ENCODE data around the gene BGN. TPM values are rescaled to one million over a fixed set of nuclear protein-coding genes. Genes with fewer than 3 reads are reported as not detected.

BGN gene
- total RNA-seq, 2 experiments from 2014 or later, result not detected

DNA sequence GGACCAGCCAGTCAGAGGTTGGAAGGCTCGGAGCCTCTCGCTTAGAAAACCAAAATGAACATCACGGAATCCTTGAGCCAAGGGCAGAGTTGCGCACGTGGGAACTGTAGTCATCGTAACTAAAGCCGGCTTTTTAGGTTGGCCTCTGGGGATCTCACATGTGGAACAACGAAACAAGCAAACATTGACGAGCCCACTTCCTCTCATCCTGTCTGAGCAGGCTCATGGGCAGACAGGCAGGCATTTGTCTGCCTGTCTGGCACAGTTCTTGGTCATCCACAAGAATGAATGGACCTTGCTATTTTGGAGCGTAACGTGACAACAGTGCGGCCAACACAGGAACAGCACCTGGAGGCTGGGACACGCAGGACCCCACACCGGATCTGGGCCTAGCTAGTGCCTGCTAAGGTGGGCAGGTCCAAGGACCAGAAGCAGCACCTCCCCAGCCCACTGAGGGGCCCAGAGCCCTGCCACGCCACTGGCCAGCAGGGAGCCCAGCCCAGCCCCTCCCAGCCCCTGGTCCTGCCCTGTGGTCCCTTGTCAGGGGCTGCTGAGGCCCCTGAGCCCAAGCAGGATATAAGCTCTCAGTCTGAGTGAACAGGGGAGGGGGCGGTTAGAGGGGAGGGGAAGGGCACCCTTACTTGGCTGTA lies 39.8 kb upstream of the BGN start:
- H3K27me3 Mint-ChIP-seq, result no peaks in the 10 kb centered on the region
- no peak overlapping the region for H3K4me3 Mint-ChIP-seq
- intact Hi-C loops (cut with micrococcal nuclease), result no loop called here
- peaks cover 5% of the 10 kb centered on the region for H3K36me3 Mint-ChIP-seq
- ChIA-PET CTCF (no interaction called here), POLR2A (no interaction called here)
- H3K27ac Mint-ChIP-seq, result no peak overlapping the region
- no peaks in the 10 kb centered on the region for H3K9me3 Mint-ChIP-seq
- no peak for DNase-seq
- no peaks in the 10 kb centered on the region for H3K4me1 Mint-ChIP-seq (ENCODE audit: low read depth)

DNA sequence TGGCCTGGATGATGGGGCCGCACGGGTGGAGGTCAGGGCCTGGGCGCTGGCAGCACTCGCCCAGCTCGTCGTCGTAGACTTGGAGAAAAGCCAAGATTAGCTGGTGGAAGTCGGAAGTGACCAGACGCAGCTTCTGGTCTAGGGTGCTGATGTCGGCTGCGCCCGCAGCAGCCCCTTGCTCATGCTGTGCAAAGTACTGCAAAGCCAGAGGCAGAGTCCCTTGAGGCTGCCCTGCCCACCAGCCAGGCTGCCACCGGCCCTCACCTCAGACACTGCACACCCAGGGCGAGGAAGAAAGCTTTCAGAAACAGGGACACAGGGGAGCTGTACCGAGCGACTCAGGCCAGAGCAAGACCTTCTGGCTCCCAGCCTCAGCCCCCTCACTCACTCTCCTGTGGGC lies 39.2 kb upstream of the BGN start:
- Mint-ChIP-seq H3K27me3 (no peaks in the 10 kb centered on the region), H3K27ac (no peak overlapping the region), H3K4me1 (ENCODE audit: low read depth) (no peaks in the 10 kb centered on the region), H3K4me3 (no peak overlapping the region), H3K36me3 (peaks cover 5% of the 10 kb centered on the region), H3K9me3 (no peaks in the 10 kb centered on the region)
- ChIA-PET POLR2A (no interaction called here), CTCF (no interaction called here)
- DNase-seq, result no peak
- intact Hi-C loops (cut with micrococcal nuclease), result no loop called here

- POLR2A ChIA-PET, result no interaction called here
- no peak overlapping the region for H3K27ac Mint-ChIP-seq
- peaks cover 5% of the 10 kb centered on the region for H3K36me3 Mint-ChIP-seq
- no peaks in the 10 kb centered on the region for H3K27me3 Mint-ChIP-seq
- intact Hi-C loops (cut with micrococcal nuclease), result no loop called here
- DNase-seq, result no peak
- no peaks in the 10 kb centered on the region for H3K9me3 Mint-ChIP-seq
- no peak overlapping the region for H3K4me3 Mint-ChIP-seq
- CTCF ChIA-PET, result no interaction called here
- no peaks in the 10 kb centered on the region for H3K4me1 Mint-ChIP-seq (ENCODE audit: low read depth)
Measured at GRCh38 chrX:153456161-153456560, 38.6 kb upstream of the BGN start.

DNA sequence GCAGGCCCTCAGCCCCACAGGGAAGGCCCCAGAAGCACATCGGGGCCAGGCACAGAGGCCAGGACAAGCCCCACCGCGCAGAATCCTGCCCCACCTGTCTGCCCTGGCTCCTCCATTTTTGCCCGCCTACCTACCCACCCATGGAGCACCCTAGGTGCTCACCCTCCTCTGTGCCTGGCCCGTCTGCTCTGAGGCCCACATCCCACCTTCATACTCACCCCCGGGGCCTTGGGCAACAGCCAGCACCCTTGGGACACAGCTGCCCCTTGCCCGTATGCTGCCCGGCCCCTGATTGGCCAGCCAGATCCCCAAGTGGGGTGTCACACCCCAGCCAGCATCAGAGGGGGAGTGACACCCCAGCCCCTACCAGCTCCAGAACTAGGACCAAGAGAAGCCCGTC lies 38.1 kb upstream of the BGN start:
- no peaks in the 10 kb centered on the region for H3K4me1 Mint-ChIP-seq (ENCODE audit: low read depth)
- no peaks in the 10 kb centered on the region for H3K9me3 Mint-ChIP-seq
- ChIA-PET POLR2A (no interaction called here), CTCF (no interaction called here)
- no peak overlapping the region for H3K4me3 Mint-ChIP-seq
- intact Hi-C loops (cut with micrococcal nuclease), result no loop called here
- no peak for DNase-seq
- peaks cover 5% of the 10 kb centered on the region for H3K36me3 Mint-ChIP-seq
- H3K27me3 Mint-ChIP-seq, result no peaks in the 10 kb centered on the region
- no peak overlapping the region for H3K27ac Mint-ChIP-seq

DNA sequence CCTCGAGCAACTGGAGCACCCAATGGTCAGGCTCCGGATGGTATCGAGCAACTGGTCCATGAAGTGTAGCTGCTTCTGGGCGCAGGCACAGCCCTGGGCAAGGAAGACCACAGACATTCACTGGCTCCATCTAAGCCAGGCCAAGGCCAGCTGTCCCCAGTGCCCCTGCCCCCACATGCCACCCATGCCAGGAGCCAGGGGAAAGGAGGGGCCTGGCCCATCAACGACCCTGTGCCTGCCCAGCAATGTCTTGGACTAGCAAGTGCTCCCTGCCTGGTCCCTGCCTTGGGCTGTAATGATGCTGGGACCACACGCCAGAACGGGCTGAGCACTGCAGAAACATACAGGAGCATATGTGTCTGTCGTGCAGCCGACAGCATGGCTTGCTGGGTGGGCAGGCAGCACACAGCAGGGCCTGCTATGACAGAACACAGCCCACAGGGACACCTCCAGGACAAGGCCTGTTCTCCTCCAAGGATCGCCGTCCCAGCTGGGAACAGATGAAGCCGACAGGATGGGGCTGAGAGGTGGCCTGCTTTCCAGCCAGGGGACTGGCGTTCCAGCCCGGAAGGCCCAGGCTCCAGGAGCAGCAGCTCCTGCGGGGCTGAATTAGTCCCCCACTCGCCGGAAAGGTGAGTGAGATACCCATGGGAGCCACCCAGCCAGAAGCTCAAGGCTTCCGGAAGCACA lies 37.5 kb upstream of the BGN start:
- Mint-ChIP-seq H3K4me1 (ENCODE audit: low read depth) (no peaks in the 10 kb centered on the region), H3K4me3 (no peak overlapping the region), H3K36me3 (peaks cover 5% of the 10 kb centered on the region), H3K27ac (no peak overlapping the region), H3K9me3 (no peaks in the 10 kb centered on the region), H3K27me3 (no peaks in the 10 kb centered on the region)
- no peak for DNase-seq
- CTCF ChIA-PET, result interaction anchor here (1.8 kb wide), 1 partner anchor 50 kb away, joined by 6 read pairs; no protein-coding TSS in a partner anchor
- POLR2A ChIA-PET, result no interaction called here
- intact Hi-C loops (cut with micrococcal nuclease), result no loop called here

DNA sequence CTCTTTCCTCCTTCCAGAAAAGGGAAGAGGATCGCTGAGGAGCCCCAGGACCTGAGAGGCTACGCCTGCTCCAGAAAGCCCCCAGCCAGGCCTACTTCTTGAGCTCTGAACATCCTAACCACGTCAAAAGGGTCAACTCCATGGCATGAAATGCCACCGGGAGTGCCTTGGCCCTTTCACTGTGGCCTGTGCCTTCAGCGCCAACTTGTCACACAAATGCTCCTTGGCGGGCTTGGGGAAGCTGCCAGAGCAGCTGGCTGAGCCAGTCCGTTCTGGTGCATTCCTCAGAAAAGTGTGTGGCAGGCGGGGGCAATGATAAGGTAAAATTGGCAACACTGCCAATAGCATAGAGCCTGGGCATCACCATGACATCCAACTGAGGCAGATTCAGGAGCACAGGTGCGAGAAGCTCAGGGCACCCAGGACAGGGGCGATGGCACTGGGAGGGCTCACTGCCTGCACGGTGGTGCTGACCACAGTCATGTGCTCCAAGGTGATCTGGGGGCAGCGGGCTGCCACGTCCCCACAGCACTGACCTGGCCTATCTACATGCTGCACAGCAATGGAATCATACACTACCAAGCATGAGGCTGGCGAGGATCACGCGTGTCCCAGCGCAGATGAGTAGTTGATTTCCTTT lies 36.8 kb upstream of the BGN start:
- DNase-seq, result no peak
- no peaks in the 10 kb centered on the region for H3K9me3 Mint-ChIP-seq
- CTCF ChIA-PET, result interaction anchor here (1.8 kb wide), 1 partner anchor 50 kb away, joined by 6 read pairs; no protein-coding TSS in a partner anchor
- H3K27me3 Mint-ChIP-seq, result no peaks in the 10 kb centered on the region
- peaks cover 5% of the 10 kb centered on the region for H3K36me3 Mint-ChIP-seq
- intact Hi-C loops (cut with micrococcal nuclease), result no loop called here
- no peak overlapping the region for H3K4me3 Mint-ChIP-seq
- H3K27ac Mint-ChIP-seq, result no peak overlapping the region
- POLR2A ChIA-PET, result no interaction called here
- H3K4me1 Mint-ChIP-seq (ENCODE audit: low read depth), result no peaks in the 10 kb centered on the region

- no peaks in the 10 kb centered on the region for H3K9me3 Mint-ChIP-seq
- H3K27me3 Mint-ChIP-seq, result no peaks in the 10 kb centered on the region
- CTCF ChIA-PET, result interaction anchor here (1.8 kb wide), 1 partner anchor 49 kb away, joined by 6 read pairs; no protein-coding TSS in a partner anchor
- DNase-seq, result no peak
- no peak overlapping the region for H3K4me3 Mint-ChIP-seq
- no peaks in the 10 kb centered on the region for H3K4me1 Mint-ChIP-seq (ENCODE audit: low read depth)
- no peak overlapping the region for H3K27ac Mint-ChIP-seq
- peaks cover 5% of the 10 kb centered on the region for H3K36me3 Mint-ChIP-seq
- intact Hi-C loops (cut with micrococcal nuclease), result no loop called here
- POLR2A ChIA-PET, result no interaction called here
Measured at GRCh38 chrX:153458476-153458875, 36.3 kb upstream of the BGN start.

DNA sequence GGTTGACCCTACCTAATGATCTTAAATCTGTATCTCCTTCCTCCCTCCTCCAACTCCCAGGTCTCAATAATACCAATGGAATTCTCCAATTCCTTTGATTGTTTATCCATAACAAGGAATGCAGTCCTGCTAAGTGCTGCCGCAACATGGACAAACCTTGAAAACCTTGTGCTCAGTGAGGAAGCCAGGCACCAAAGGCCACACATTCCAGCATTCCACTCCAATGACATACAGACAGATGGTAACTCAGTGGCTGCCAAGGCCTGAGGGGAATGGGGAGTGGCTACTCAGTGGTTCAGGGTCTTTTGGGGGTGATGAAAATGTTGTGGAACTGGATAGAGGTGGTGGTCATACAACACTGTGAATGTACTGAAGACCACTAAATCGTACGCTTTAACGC lies 34.8 kb upstream of the BGN start:
- no peak for DNase-seq
- no peaks in the 10 kb centered on the region for H3K9me3 Mint-ChIP-seq
- no peaks in the 10 kb centered on the region for H3K4me1 Mint-ChIP-seq (ENCODE audit: low read depth)
- no peaks in the 10 kb centered on the region for H3K27me3 Mint-ChIP-seq
- peaks cover 9% of the 10 kb centered on the region for H3K36me3 Mint-ChIP-seq
- H3K4me3 Mint-ChIP-seq, result no peak overlapping the region
- H3K27ac Mint-ChIP-seq, result no peak overlapping the region
- ChIA-PET CTCF (interaction anchor here (0.6 to 3.1 kb wide), 4 partner anchors 16 to 299 kb away, joined by 3 to 17 read pairs (median 3); no protein-coding TSS in a partner anchor), POLR2A (no interaction called here)
- intact Hi-C loops (cut with micrococcal nuclease), result no loop called here

- H3K27me3 Mint-ChIP-seq, result no peaks in the 10 kb centered on the region
- peak; percentile 54 for DNase-seq
- peaks cover 9% of the 10 kb centered on the region for H3K36me3 Mint-ChIP-seq
- H3K4me1 Mint-ChIP-seq (ENCODE audit: low read depth), result no peaks in the 10 kb centered on the region
- H3K4me3 Mint-ChIP-seq, result no peak overlapping the region
- intact Hi-C loops (cut with micrococcal nuclease), result no loop called here
- H3K9me3 Mint-ChIP-seq, result no peaks in the 10 kb centered on the region
- CTCF ChIA-PET, result interaction anchor here (1.0 to 3.1 kb wide), 6 partner anchors 9 to 79 kb away, joined by 3 to 17 read pairs (median 4); partner anchors contain the start of gene HAUS7
- no peak overlapping the region for H3K27ac Mint-ChIP-seq
- POLR2A ChIA-PET, result interaction anchor here (1.0 kb wide), 1 partner anchor 9 kb away, joined by 3 read pairs; no protein-coding TSS in a partner anchor
Measured at GRCh38 chrX:153460826-153461225, 34.0 kb upstream of the BGN start.

DNA sequence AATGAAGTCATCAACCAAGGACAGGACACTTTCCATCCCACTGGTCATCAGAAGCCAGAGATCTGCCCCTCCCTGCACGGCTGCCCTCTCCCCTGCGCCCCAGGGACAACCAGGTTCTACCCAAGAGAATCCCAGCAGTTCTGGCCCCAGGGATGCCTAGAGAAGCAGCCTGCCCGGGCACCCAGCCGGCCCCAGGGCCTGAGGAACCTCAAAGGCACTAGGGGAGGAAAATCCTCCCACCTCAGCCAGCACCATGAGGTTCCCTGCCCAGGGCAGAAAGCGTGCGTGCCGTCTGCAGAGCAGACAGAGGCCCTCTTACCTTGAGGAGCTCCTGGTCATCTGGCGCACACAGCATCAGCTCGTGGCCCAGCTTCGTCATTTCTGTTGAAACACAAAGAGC lies 32.5 kb upstream of the BGN start:
- Mint-ChIP-seq H3K36me3 (peaks cover 11% of the 10 kb centered on the region), H3K9me3 (no peaks in the 10 kb centered on the region), H3K27ac (no peak overlapping the region), H3K4me3 (no peak overlapping the region), H3K27me3 (no peaks in the 10 kb centered on the region), H3K4me1 (ENCODE audit: low read depth) (peaks cover 2% of the 10 kb centered on the region)
- intact Hi-C loops (cut with micrococcal nuclease), result no loop called here
- no peak for DNase-seq
- POLR2A ChIA-PET, result no interaction called here
- CTCF ChIA-PET, result interaction anchor here (3.1 kb wide), 1 partner anchor 45 kb away, joined by 17 read pairs; no protein-coding TSS in a partner anchor

GRCh38 chrX:153463031-153463430 lies 31.7 kb upstream of the BGN start:
- DNase-seq, result no peak
- H3K27ac Mint-ChIP-seq, result no peak overlapping the region
- no peaks in the 10 kb centered on the region for H3K27me3 Mint-ChIP-seq
- no peak overlapping the region for H3K4me3 Mint-ChIP-seq
- CTCF ChIA-PET, result interaction anchor here (3.1 kb wide), 1 partner anchor 44 kb away, joined by 17 read pairs; no protein-coding TSS in a partner anchor
- intact Hi-C loops (cut with micrococcal nuclease), result no loop called here
- H3K4me1 Mint-ChIP-seq (ENCODE audit: low read depth), result peaks cover 8% of the 10 kb centered on the region
- POLR2A ChIA-PET, result no interaction called here
- H3K36me3 Mint-ChIP-seq, result peaks cover 13% of the 10 kb centered on the region
- no peaks in the 10 kb centered on the region for H3K9me3 Mint-ChIP-seq

GRCh38 chrX:153463556-153463955 lies 31.2 kb upstream of the BGN start:
- no peaks in the 10 kb centered on the region for H3K27me3 Mint-ChIP-seq
- POLR2A ChIA-PET, result no interaction called here

More at GRCh38 chrX:153463556-153463955, 31.2 kb upstream of the BGN start:
- Mint-ChIP-seq H3K4me3 (no peak overlapping the region), H3K9me3 (no peaks in the 10 kb centered on the region), H3K36me3 (peaks cover 13% of the 10 kb centered on the region), H3K27ac (no peak overlapping the region), H3K4me1 (ENCODE audit: low read depth) (peaks cover 8% of the 10 kb centered on the region)
- no peak for DNase-seq
- CTCF ChIA-PET, result no interaction called here
- intact Hi-C loops (cut with micrococcal nuclease), result no loop called here
